GM13977 (cell line): ENCODE data around the gene IWS1.

Experiments
- DNase-seq: peaks from one replicate; pipeline ENCODE4 v3.0.0; 2012; ENCODE audit warnings: low spot score
- CTCF ChIP-seq: IDR thresholded peaks from 2 replicates; pipeline ENCODE4 v1.5.1; 2012; ENCODE audit warnings: mild to moderate bottlenecking, control low read depth; ENCODE audit not compliant: insufficient read depth; ENCODE audit errors: extremely low read depth, missing control alignments
- in situ Hi-C: fragments of 300-500 bp; cut with MboI; formaldehyde crosslinking; loops from one replicate; pipeline ENCODE4 v1.12.0; 2022; ENCODE audit warnings: low sequenced_read_pairs, low pct_unique_long_range_greater_than_20kb, mixed read lengths, inconsistent platforms; ENCODE audit not compliant: unreplicated experiment

Gene IWS1

GRCh38 chr2:127482031-127482430 is 44.3 kb downstream of the IWS1 start:
- in situ Hi-C loops, result no loop called here
- no peak for DNase-seq
- no peak for TF ChIP-seq CTCF

- no peak for TF ChIP-seq CTCF
- DNase-seq, result no peak
Measured at GRCh38 chr2:127479866-127480743, 46.2 kb downstream of the IWS1 start.

GRCh38 chr2:127479219-127479825 is 47.0 kb downstream of the IWS1 start:
- in situ Hi-C loops, result no loop called here
- DNase-seq, result peak; percentile 36
- TF ChIP-seq CTCF, result peak; percentile 66

More at GRCh38 chr2:127479866-127480743, 46.2 kb downstream of the IWS1 start:
- in situ Hi-C loops, result no loop called here

GRCh38 chr2:127475788-127476187 is 50.5 kb downstream of the IWS1 start:
- in situ Hi-C loops, result no loop called here
- DNase-seq, result no peak
- TF ChIP-seq CTCF, result no peak

- in situ Hi-C loops, result no loop called here
- no peak for TF ChIP-seq CTCF
- no peak for DNase-seq
Measured at GRCh38 chr2:127472268-127472667, 54.0 kb downstream of the IWS1 start.

- no peak for DNase-seq
- in situ Hi-C loops, result no loop called here
- no peak for TF ChIP-seq CTCF
Measured at GRCh38 chr2:127471286-127471988, 54.9 kb downstream of the IWS1 start.
